HG03520 (cell line): ENCODE measurements around the gene ATP8B3.

Experiments used
- ATAC-seq: cut with Tn5 transposase; IDR thresholded peaks from one replicate; pipeline ENCODE4 v1.9.1; 2021; ENCODE audit warnings: mild to moderate bottlenecking, moderate library complexity; ENCODE audit not compliant: unreplicated experiment

Gene ATP8B3

GRCh38 chr19:1758959-1759903 lies 52.8 kb downstream of the ATP8B3 start:
- no peak for ATAC-seq

DNA sequence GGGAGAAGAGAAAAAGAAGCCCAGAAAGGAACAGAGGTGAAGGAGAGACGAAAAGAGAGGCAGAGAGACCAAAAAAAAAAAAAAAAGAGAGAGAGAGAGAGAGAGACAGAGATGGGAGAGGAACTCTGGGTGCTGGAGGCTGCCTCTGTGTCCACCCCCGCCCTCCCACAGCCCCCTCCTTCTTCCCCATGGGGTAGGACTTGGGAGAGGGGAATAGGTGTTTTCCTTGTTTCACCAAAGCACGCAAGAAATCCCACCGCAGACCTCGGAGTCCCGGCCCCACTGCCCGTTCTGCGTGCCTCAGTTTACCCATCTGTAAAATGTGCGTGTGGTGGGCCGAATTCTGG lies 53.9 kb downstream of the ATP8B3 start:
- ATAC-seq = no peak

DNA sequence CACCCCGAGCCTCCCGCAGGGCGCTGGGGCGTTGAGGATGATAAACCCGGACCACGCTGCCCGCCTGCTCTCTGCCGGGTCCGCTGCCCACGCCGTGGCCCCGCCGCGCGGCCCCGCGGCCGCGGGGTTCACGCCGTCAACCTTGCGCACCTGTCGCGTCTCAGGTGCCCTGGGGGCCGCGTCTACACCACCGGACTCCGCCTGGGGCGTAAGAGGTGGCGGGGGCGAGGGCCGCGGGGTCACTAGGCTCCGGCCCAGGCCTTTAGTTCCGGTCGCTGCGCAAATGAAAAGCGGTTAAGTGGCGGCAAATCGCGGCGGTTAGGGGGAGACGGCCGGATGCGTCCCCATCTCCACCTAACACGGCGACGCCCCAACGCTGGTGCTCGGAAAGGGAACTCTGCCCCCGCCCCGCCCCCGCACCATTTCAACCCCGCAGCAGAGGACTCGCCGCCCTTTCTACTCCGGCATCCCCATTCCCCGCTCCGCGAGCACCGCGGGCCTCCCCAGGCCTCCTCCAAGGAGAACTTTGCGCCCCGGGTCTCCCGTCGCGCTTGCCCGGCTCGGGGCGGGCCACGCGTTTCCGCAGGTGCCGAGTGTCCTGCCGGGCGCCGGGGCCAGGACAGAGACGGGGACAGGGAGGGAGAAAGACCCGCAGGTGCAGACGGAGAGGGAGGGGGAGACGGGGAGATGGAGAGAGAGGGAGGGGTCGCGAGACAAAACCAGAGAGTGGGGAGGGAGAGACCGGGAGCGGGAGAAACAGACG lies 54.4 kb downstream of the ATP8B3 start:
- no peak for ATAC-seq

DNA sequence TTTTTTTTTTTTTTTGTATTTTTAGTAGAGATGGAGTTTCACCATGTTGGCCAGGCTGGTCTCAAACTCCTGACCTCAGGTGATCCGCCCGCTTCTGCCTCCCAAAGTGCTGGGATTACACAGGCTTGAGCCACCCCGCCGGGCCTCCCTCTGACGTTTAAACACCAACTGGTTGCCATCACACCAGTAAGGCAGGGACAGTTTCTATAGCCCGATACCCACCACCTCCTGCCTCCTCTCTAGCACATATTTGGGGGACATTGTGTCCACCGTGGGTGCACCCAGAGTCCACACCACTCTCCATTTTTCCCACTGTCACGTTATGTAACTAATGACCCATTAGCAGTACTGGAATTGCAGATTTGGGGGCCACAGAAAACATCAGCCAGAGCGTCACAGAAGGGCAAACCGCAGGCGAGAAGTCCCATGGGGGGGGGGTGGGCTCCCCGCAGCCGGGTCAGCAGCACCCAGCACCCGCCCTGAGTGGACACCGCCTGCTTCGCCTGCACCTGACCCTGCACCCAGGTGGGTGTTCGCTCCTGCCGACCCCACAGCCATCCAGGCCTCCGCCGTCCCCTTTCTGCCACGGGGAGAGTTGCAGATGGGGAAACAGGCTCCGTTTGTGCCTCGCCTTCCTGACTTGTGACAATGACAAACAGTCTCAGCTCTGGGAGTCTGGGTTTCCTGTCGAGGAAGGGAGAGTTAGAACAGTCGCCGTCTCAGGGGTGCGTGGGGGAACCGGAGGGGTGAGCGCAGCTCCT lies 55.2 kb downstream of the ATP8B3 start:
- ATAC-seq = no peak

GRCh38 chr19:1756264-1756663 lies 55.8 kb downstream of the ATP8B3 start:
- ATAC-seq = no peak

- no peak for ATAC-seq
Observed at GRCh38 chr19:1755467-1756171, 56.5 kb downstream of the ATP8B3 start.

GRCh38 chr19:1754636-1755466 lies 57.2 kb downstream of the ATP8B3 start:
- no peak for ATAC-seq

DNA sequence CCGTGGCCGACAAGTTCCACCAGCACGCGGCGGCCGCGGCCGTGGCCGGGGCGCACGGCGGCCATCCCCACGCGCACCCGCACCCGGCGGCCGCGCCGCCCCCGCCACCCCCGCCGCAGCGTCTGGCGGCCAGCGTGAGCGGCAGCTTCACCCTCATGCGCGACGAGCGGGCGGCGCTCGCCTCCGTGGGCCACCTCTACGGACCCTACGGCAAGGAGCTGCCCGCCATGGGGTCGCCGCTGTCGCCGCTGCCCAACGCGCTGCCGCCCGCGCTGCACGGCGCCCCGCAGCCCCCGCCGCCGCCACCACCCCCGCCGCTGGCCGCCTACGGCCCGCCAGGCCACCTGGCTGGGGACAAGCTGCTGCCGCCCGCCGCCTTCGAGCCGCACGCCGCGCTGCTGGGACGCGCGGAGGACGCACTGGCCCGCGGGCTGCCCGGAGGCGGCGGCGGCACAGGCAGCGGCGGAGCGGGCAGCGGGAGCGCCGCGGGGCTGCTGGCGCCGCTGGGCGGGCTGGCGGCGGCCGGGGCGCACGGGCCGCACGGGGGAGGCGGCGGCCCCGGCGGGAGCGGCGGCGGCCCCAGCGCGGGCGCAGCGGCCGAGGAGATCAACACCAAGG lies 57.9 kb downstream of the ATP8B3 start:
- ATAC-seq = no peak

GRCh38 chr19:1752757-1753728 lies 59.0 kb downstream of the ATP8B3 start, which contains the start of gene ONECUT3:
Gene ONECUT3 (plus strand): TSS chr19:1753506. CDS start chr19:1753663, 157 bp downstream.
- ATAC-seq = no peak

DNA sequence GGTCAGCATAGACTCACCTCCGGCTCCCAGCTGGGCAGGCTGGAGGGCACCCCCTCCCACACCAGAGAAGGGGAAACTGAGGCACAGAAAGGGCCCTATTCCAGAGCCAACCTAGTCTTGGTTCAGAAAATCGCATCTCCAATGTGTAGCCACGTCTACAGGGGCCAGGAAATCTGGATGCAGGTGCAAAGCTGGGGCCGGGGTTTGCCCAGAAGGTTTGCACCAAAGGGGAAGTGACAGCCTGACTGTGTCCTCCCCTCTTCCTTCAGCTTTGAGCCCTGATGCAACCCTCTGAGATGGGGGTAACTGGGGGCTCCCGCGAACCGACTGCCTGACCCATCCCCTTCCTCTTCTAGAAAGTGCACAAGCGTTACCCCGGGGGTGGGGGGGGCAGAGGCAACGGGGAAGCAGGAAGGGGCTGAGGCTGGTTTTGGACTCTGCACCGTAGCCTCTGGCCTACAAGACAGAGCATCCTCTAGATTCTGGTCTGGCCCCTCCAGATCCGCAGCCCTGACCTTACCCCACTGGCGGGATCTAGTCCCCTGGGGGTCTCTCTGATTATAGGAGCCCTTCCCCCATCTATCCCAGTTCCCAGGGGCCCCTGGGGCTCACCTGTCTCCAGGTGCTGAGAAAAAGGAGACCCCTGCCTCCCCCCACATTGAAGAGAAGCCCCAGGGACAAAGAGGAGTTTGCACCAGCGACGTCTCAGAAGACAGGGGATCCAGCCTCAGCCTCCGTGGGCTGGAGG lies 59.9 kb downstream of the ATP8B3 start:
- ATAC-seq = no peak

GRCh38 chr19:1751367-1752008 lies 60.6 kb downstream of the ATP8B3 start:
- ATAC-seq = no peak

DNA sequence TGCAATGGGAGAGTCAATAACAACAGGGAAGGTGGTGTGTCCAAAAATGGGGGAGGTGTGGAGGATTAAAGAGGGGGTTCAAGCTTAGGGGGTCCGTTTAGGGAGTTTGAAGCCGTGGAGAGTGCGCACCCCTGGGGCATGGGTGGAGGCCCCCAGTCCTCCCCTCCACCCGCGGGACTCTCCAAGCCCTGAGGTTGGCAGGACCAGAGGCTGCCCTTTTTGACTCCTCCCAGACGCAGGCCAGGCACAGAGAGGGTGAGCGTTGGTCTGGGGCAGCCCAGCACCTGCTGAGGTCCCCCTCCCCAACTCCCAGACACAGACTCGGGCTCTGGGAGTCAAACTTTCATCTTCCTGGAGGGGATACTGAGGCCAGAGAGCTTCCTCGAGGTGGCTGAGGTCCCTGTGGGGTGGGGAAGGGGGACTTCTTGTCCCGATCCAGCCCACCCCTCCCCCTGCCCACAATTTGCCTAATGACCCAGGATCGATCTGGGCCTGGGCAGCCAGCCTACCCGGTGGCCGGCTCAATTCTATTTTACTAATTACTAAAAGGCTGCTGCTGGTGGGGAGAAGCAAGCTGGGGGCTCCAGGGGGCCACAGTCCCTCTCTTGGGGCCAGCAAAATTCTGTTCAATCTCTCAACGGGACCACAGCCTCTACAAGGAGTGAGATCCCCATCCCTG lies 61.6 kb downstream of the ATP8B3 start:
- ATAC-seq = no peak

DNA sequence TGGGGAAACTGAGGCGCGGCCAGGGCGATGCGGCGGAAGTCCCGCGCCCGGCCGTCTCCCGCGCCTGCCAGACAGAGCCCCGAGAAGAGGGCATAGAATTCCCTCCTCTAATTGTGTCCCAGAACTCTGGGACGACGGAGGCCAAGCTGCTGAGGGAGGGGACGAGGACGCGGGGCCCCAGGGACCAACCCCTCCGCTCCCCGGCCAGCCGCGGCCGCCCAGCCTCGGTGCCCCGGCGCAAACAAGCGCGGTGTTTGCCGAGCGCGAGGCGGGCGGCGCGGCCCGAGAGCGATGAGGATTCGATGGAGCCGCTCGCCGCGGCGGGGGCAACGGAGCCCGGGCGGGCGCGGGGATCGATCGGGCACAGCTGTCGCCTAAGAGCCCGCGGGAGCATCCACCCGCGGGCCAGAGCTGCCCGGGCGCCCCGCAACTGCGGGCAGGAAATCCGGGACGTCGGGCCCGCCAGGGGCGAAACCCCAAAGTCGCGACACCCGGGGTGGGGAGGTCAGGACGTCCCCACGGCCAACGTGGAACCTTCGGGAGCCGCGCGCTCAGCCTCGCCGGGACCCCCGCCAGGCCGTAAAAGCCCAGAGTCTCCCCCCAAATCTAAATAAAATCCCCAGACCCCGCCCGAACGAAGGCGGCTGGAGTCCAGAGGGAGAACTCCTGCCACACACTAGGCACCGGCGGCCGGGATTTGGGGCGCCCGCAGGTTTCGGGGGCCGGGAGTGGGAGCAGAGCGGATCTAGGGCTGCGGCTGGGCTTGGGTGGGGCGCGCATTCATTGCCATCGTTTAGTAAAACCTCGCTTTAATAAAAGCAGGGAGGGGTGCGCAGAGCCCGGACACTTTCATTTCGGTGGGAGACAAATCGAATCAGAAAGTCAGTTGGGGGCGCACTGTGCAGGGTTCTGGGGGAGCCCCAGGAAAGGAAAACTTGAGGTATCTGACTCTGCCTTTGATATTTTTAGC lies 62.4 kb downstream of the ATP8B3 start:
- no peak for ATAC-seq

DNA sequence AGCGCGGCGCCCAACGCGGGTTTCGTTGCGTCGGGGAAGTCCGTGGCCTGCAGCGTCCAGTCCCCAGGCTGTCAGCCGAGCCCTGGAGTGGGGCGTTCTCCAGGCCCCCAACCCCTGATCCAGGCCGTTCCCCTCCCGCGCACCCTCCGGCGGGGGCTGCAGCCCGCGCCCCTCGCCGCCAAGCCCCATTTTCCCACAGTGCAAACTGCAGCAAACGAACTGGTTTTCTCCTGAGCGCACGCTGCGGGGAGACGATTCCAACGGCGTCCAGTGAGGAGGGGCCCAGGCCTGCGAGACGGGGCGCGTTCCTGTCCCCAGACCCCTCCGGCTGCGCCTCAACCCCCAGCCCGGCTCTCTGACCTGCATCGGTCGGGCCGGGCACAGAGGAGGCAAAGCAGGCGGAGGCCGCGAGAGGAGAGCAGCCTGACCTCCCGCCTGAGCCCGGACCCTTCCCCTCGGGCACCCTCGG lies 63.2 kb downstream of the ATP8B3 start:
- ATAC-seq = no peak
